H9 (cell line): ENCODE measurements around the gene PTDSS2. TPM values are rescaled to one million over a fixed set of nuclear protein-coding genes. Genes with fewer than 3 reads are reported as not detected.

Experiments used
- DNase-seq: peaks from one replicate; pipeline ENCODE4 v3.0.0-alpha.2; 2017
- H2AFZ ChIP-seq: one replicate; pipeline ENCODE4 v1.6.1; 2013; ENCODE audit warnings: mild to moderate bottlenecking, low read length, control low read depth, moderate library complexity
- H2AK5ac ChIP-seq: 2 replicates; pipeline ENCODE4 v1.6.1; 2013; ENCODE audit warnings: low read length, control low read depth, mixed read lengths; ENCODE audit not compliant: insufficient read length
- H2BK120ac ChIP-seq: one replicate; pipeline ENCODE4 v1.6.1; 2013; ENCODE audit warnings: low read depth, mild to moderate bottlenecking, low read length, control low read depth, inconsistent platforms; ENCODE audit not compliant: poor library complexity, severe bottlenecking
- H2BK12ac ChIP-seq: 2 replicates; pipeline ENCODE4 v1.6.1; 2013; ENCODE audit warnings: low read length, control low read depth, mixed read lengths, low read depth; ENCODE audit not compliant: insufficient read length
- H2BK15ac ChIP-seq: 2 replicates; pipeline ENCODE4 v1.6.1; 2013; ENCODE audit warnings: low read depth, low read length, control low read depth
- H2BK20ac ChIP-seq: one replicate; pipeline ENCODE4 v1.6.1; 2013; ENCODE audit warnings: low read depth, mild to moderate bottlenecking, low read length, control low read depth, inconsistent platforms; ENCODE audit not compliant: poor library complexity, severe bottlenecking
- H2BK5ac ChIP-seq: 2 replicates; pipeline ENCODE4 v1.6.1; 2013; ENCODE audit warnings: low read length, control low read depth, mixed read lengths; ENCODE audit not compliant: insufficient read length
- H3K14ac ChIP-seq: 2 replicates; pipeline ENCODE4 v1.6.1; 2013; ENCODE audit warnings: low read length, control low read depth; ENCODE audit not compliant: insufficient read depth
- H3K18ac ChIP-seq: 2 replicates; pipeline ENCODE4 v1.6.1; 2013; ENCODE audit warnings: low read depth, mild to moderate bottlenecking, mixed read lengths, low read length, control low read depth; ENCODE audit not compliant: insufficient read length
- H3K23ac ChIP-seq: 2 replicates; pipeline ENCODE4 v1.6.1; 2013; ENCODE audit warnings: low read length, control low read depth, mixed read lengths, low read depth; ENCODE audit not compliant: insufficient read length
- H3K23me2 ChIP-seq: 2 replicates; pipeline ENCODE4 v1.6.1; 2013; ENCODE audit warnings: low read depth, mild to moderate bottlenecking, mixed read lengths, low read length, control low read depth; ENCODE audit not compliant: insufficient read length, poor library complexity, severe bottlenecking
- H3K27ac ChIP-seq: 2 replicates; pipeline ENCODE4 v1.5.1; 2013; ENCODE audit warnings: low read length, control low read depth, mixed read lengths, low read depth; ENCODE audit not compliant: insufficient read length
- H3K27me3 ChIP-seq: 2 replicates; pipeline ENCODE4 v1.6.1; 2013; ENCODE audit warnings: low read length, control low read depth, inconsistent platforms; ENCODE audit not compliant: insufficient read depth
- H3K4ac ChIP-seq: 2 replicates; pipeline ENCODE4 v1.6.1; 2013; ENCODE audit warnings: low read depth, mild to moderate bottlenecking, control low read depth, inconsistent platforms, low read length, moderate library complexity
- H3K4me1 ChIP-seq: 2 replicates; pipeline ENCODE4 v1.6.1; 2013; ENCODE audit warnings: low read length, control low read depth, inconsistent platforms; ENCODE audit not compliant: insufficient read depth
- H3K4me2 ChIP-seq: 2 replicates; pipeline ENCODE4 v1.6.1; 2013; ENCODE audit warnings: low read length, control low read depth, mixed read lengths; ENCODE audit not compliant: insufficient read length, insufficient read depth
- H3K56ac ChIP-seq: 2 replicates; pipeline ENCODE4 v1.6.1; 2013; ENCODE audit warnings: low read depth, mild to moderate bottlenecking, mixed read lengths, low read length, control low read depth; ENCODE audit not compliant: insufficient read length
- H3K79me1 ChIP-seq: 2 replicates; pipeline ENCODE4 v1.6.1; 2013; ENCODE audit warnings: low read depth, mild to moderate bottlenecking, moderate library complexity, low read length, control low read depth, inconsistent platforms; ENCODE audit not compliant: insufficient read depth, poor library complexity, severe bottlenecking
- H3K79me2 ChIP-seq: 2 replicates; pipeline ENCODE4 v1.6.1; 2013; ENCODE audit warnings: low read length, control low read depth, inconsistent platforms; ENCODE audit not compliant: insufficient read depth
- H3K9ac ChIP-seq: 2 replicates; pipeline ENCODE4 v1.6.1; 2013; ENCODE audit warnings: low read length, control low read depth, mixed read lengths; ENCODE audit not compliant: insufficient read length; ENCODE audit errors: extremely low read depth
- H3K9me3 ChIP-seq: one replicate; pipeline ENCODE4 v1.6.1; 2013; ENCODE audit warnings: low read depth, low read length, inconsistent platforms; ENCODE audit not compliant: control insufficient read depth
- H3T11ph ChIP-seq: one replicate; pipeline ENCODE4 v1.6.1; 2013; ENCODE audit warnings: mild to moderate bottlenecking, low read length, control low read depth, inconsistent platforms
- H4K20me1 ChIP-seq: one replicate; pipeline ENCODE4 v1.6.1; 2013; ENCODE audit not compliant: control insufficient read depth, insufficient read length, insufficient read depth
- H4K5ac ChIP-seq: 2 replicates; pipeline ENCODE4 v1.6.1; 2013; ENCODE audit warnings: low read depth, mild to moderate bottlenecking, mixed read lengths, low read length, control low read depth; ENCODE audit not compliant: insufficient read length
- H4K8ac ChIP-seq: replicated peaks from 2 replicates; pipeline ENCODE4 v1.6.1; 2013; ENCODE audit warnings: low read length, control low read depth, mixed read lengths, low read depth; ENCODE audit not compliant: insufficient read length
- H4K91ac ChIP-seq: 2 replicates; pipeline ENCODE4 v1.6.1; 2013; ENCODE audit warnings: low read depth, mild to moderate bottlenecking, moderate library complexity, mixed read lengths, low read length, control low read depth; ENCODE audit not compliant: insufficient read length
- H3K27ac Mint-ChIP-seq, 3 experiments: 2 replicates in 2 of 3; 3 replicates in 1 of 3; pipeline ENCODE4 v1.8.0; 2020 to 2021; ENCODE audit warnings: mixed read lengths in 3 of 3, mild to moderate bottlenecking in 1 of 3, moderate library complexity in 1 of 3
- H3K27me3 Mint-ChIP-seq: 2 replicates; pipeline ENCODE4 v1.8.0; 2021; ENCODE audit warnings: low read depth, mild to moderate bottlenecking, moderate library complexity, mixed read lengths
- H3K36me3 Mint-ChIP-seq, 3 experiments: 2 replicates in 2 of 3; 3 replicates in 1 of 3; pipeline ENCODE4 v1.8.0; 2020 to 2021; ENCODE audit warnings: low read depth in 3 of 3, mixed read lengths in 3 of 3; ENCODE audit not compliant: insufficient read depth in 1 of 3
- H3K4me1 Mint-ChIP-seq, 2 experiments: 2 replicates each; pipeline ENCODE4 v1.8.0; 2020; ENCODE audit warnings: mixed read lengths in 2 of 2
- H3K4me3 Mint-ChIP-seq, 2 experiments: 2 replicates in 1 of 2; 3 replicates in 1 of 2; pipeline ENCODE4 v1.8.0; 2020 to 2021; ENCODE audit warnings: mild to moderate bottlenecking in 2 of 2, mixed read lengths in 2 of 2, moderate library complexity in 1 of 2
- H3K9me3 Mint-ChIP-seq, 2 experiments: 2 replicates in 1 of 2; 3 replicates in 1 of 2; pipeline ENCODE4 v1.8.0; 2020; ENCODE audit warnings: mild to moderate bottlenecking in 2 of 2, mixed read lengths in 2 of 2, moderate library complexity in 1 of 2
- WGBS: extraction: QIAGEN DNeasy Blood & Tissue Kit; methylation state at CpG from one replicate; pipeline ENCODE4 v1.1.7; 2013; ENCODE audit warnings: missing lambda C conversion rate, low lambda C conversion rate, mixed read lengths; ENCODE audit not compliant: insufficient read length; ENCODE audit errors: extremely low coverage; 5-methylcytosine and 5-hydroxymethylcytosine counted together
- total RNA-seq: library from RNA; stranded (reverse); gene quantifications from 2 replicates; pipeline ENCODE4 v1.2.1, GENCODE V29; 2021
- TF ChIP-seq, protein P1 (sequence below): fragments of 200-600 bp; sonication (generic); conservative IDR thresholded peaks from 3 replicates; pipeline ENCODE4 v1.8.0; 2021; ENCODE audit warnings: antibody characterized with exemption, mild to moderate bottlenecking

Gene PTDSS2
- total RNA-seq, 1 experiment from 2014 or later: 55.3 TPM

DNA sequence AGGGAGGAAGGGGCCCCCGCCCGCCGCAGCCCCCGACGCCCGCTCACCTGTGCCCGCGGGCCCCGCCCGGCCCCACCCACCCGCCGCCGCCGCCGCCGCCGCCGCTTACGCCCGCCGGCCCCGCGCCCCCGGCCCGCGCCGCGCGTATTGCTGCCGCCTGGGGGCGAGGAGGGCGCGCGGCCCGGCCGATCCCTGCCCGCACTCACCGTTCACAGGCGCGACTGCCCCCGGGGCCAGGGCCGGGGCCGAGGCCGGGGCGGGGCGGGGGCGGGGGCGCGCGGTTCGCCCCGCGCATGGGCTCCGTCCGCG lies 85.1 kb downstream of the PTDSS2 start:
- Mint-ChIP-seq H3K4me3 (0 out of 5 replicates have a peak overlapping the region, but pooled peaks of 1 of the 2 experiments have one; percentile 15), H3K27me3 (peaks cover 16% of the 10 kb centered on the region), H3K4me1 (peaks cover 6 to 8% of the 10 kb centered on the region in 2 experiments; a peak in 2 of 4 replicates), H3K27ac (no peak overlapping the region), H3K9me3 (peaks cover 0 to 2% of the 10 kb centered on the region in 2 experiments; a peak in 1 of 5 replicates), H3K36me3 (peaks cover 5 to 18% (median 10%) of the 10 kb centered on the region in 3 experiments; a peak in 5 of 7 replicates)
- H2BK120ac ChIP-seq: no peak overlapping the region
- no peak overlapping the region for H3K4ac ChIP-seq
- H3K18ac ChIP-seq: no peak overlapping the region
- H4K20me1 ChIP-seq: no peaks in the 10 kb centered on the region
- no peak overlapping the region for H3K23ac ChIP-seq
- H2BK5ac ChIP-seq: no peak overlapping the region
- no peaks in the 10 kb centered on the region for H3K9me3 ChIP-seq
- H3K56ac ChIP-seq: no peak overlapping the region
- no peaks in the 10 kb centered on the region for H3K4me1 ChIP-seq
- H3K79me2 ChIP-seq: no peaks in the 10 kb centered on the region
- H3T11ph ChIP-seq: no peak overlapping the region
- TF ChIP-seq, protein P1, sequence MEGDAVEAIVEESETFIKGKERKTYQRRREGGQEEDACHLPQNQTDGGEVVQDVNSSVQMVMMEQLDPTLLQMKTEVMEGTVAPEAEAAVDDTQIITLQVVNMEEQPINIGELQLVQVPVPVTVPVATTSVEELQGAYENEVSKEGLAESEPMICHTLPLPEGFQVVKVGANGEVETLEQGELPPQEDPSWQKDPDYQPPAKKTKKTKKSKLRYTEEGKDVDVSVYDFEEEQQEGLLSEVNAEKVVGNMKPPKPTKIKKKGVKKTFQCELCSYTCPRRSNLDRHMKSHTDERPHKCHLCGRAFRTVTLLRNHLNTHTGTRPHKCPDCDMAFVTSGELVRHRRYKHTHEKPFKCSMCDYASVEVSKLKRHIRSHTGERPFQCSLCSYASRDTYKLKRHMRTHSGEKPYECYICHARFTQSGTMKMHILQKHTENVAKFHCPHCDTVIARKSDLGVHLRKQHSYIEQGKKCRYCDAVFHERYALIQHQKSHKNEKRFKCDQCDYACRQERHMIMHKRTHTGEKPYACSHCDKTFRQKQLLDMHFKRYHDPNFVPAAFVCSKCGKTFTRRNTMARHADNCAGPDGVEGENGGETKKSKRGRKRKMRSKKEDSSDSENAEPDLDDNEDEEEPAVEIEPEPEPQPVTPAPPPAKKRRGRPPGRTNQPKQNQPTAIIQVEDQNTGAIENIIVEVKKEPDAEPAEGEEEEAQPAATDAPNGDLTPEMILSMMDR: no peak
- H2AK5ac ChIP-seq: no peak overlapping the region
- H3K14ac ChIP-seq: no peak overlapping the region
- no peak overlapping the region for H3K9ac ChIP-seq
- peaks cover 19% of the 10 kb centered on the region for H3K23me2 ChIP-seq
- no peak overlapping the region for H2BK15ac ChIP-seq
- no peak overlapping the region for H4K91ac ChIP-seq
- no peak overlapping the region for H2AFZ ChIP-seq
- WGBS: no CpG with 5 or more reads among the region's 56 CpGs
- no peak overlapping the region for H3K4me2 ChIP-seq
- no peak overlapping the region for H3K27ac ChIP-seq
- H3K79me1 ChIP-seq: no peaks in the 10 kb centered on the region
- no peak overlapping the region for H2BK12ac ChIP-seq
- no peak overlapping the region for H4K5ac ChIP-seq
- no peak overlapping the region for H4K8ac ChIP-seq
- no peak overlapping the region for H2BK20ac ChIP-seq
- DNase-seq: no peak
- H3K27me3 ChIP-seq: no peaks in the 10 kb centered on the region
